GM18498 (cell line): ENCODE measurements around the gene COPS7A.

Experiments used
- ATAC-seq: cut with Tn5 transposase; IDR thresholded peaks from one replicate; pipeline ENCODE4 v1.9.1; 2021; ENCODE audit warnings: mild to moderate bottlenecking, moderate library complexity; ENCODE audit not compliant: unreplicated experiment

COPS7A gene

DNA sequence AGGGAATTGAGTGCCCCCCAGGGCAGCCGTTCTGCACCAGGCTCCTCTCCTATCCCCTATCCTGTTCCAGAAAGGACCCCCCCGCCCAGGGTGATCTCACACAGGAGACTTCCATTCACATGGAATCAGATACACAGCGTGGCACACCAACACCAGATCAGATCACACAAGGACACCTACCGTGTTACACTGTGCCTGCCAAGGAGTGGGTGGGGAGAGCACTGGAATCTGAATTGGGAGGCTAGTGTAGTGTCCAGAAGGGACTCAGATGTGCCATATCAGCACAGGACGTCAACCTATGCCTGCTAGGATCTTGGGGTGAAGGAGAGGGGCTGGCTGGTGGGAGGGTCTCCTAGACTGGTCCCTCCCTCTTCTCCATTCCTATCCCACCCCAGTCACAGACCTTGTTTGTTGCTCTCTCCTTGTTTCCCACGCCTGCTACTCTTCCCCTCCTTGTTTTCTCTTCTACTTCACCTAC is 44.6 kb downstream of the COPS7A start:
- ATAC-seq = no peak

DNA sequence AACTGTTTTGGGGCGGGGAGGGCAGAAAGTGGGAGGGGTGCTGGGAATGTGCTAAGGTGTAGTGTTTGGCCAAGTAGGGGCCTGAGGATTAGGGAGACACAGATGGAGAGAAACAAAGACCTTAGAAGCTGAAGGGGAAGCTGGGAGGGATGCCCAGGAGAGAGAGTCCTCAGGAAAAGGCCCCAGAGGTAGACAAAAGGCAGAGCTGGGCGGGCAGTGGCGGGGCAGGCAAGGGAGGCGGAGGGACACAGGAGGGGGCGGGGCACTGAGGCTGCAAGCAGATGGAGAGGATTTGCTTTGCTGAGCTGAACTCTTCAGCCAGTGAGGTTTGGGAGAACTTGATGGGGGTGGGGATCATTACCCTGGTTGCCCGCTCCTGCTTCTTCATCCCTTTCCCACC is 45.1 kb downstream of the COPS7A start:
- no peak for ATAC-seq

DNA sequence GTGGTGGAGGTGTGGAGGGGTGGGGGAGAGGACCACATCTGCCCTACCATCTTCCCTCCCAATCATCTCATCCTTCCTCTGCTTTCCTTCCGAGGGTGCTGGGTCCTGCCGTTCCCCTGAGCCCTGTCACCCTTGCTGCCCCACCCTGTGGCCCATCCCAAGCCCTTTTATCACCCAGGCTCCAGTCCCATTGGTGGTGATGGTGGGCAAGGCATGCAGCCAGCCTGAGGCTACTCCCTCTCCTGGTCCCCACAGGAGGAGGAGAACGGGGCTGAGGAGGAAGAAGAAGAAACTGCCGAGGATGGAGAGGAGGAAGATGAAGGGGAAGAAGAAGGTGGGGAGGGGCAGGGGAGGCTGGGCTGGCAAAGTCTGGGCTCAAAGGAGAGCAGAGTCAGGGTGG is 45.8 kb downstream of the COPS7A start:
- no peak for ATAC-seq

DNA sequence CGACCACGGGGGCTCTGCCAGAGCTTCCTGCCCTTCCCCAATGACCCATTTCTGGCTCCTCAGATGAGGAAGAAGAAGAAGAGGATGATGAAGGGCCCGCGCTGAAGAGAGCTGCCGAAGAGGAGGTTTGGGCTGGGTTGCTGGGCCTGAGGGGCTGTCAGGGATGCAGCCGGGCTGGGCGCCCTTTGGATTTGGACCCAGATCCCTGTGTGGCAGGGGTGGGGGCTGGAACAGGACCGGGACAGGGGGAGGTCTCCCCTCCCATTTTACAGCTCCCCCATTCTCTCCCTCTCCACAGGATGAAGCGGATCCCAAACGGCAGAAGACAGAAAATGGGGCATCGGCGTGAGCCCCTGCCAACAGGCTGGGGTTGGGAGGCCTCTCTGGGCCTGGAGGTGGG is 46.2 kb downstream of the COPS7A start:
- ATAC-seq = no peak

DNA sequence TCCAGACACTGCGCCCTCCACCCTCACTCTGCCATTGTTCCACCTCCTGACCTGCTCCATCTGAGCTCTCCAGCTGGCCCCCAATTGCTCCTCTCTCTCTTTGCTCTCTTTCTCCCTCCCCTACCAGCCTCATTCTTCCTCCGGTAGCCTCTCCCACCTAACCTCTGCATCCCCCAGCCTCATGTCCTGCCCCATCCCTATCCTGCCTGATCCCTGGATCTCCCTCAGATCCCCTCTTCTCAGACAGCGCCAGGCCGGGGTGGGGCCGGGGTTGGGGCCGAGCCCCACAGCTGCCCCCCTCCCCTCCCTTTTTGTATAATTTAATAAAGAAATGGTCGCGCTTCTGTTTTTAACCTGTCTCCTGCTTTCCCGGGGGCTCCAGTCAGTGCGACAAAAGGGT is 46.8 kb downstream of the COPS7A start:
- no peak for ATAC-seq

DNA sequence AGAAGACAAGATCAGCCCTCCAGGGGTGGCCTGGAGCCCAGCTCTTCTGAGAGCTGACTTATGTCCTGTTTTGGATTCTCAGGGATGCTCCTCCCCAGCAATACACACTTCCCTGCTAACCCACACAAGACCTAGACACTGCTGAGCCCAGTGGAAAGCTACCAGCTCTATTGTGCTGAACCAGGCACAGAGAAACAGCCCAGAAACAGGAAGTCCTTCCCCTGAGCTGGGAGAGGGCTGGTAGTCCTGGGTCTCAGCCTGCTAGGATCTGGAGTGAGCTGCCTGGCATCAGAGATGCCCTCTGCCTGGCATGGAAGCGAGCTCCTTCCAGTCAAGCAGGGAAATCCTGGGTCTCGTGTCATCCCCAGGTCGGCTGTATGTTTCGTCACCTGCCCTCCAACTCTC is 47.2 kb downstream of the COPS7A start:
- ATAC-seq = no peak

DNA sequence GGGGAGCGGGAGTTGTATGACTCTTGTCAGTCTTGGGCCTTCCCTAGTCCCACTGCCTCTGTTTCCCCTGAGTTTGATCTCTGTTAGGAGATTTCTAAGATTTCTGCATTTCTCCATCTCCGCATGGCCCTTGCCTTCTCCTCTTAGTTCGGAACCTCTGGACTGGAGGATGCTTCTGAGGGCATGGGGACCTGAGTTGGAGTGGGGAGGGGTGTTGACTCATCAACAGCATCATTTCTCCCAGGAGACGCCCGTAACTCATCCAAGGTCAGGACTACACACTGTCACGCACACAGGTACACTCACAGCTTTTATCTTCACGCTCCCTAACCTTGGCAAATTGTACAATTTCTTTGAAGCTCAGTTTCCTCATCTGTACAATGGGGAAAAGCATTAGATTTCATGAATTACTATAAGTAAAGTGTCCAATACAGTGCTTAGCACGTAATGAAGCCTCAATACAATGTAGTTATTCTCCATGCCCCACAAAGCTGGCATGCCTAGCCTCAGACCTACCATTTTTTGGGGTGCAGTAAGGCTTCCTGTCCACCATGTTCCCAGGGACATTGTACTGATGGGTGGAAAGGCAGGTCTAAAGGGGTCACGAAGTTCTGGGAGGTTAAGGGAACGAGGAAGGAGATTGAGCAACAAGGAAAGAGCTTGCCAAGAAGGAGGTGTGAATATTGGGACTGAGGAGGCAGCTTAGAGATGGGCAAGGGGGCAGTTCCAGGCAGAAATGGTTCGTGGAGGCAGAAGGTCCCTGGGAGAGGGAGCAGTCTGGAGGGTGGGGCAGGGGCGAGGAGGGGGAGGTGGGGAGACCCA is 47.9 kb downstream of the COPS7A start:
- no peak for ATAC-seq

DNA sequence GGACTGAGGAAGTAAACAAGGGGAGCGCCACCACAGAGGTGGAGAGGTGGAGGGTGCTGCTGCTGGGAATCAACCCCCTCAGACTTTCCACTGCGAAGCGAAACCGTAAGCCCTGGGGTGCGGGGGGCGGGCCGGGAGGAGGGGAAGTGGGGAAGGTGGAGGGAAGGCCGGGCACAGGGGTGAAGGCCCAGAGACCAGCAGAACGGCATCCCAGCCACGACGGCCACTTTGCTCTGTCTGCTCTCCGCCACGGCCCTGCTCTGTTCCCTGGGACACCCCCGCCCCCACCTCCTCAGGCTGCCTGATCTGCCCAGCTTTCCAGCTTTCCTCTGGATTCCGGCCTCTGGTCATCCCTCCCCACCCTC is 48.5 kb downstream of the COPS7A start, which contains the start of gene LAG3:
LAG3 (plus strand) TSS at position 190 of the 365 bp plus-strand sequence. CDS start 333 bp downstream, outside the sequence.
- no peak for ATAC-seq

DNA sequence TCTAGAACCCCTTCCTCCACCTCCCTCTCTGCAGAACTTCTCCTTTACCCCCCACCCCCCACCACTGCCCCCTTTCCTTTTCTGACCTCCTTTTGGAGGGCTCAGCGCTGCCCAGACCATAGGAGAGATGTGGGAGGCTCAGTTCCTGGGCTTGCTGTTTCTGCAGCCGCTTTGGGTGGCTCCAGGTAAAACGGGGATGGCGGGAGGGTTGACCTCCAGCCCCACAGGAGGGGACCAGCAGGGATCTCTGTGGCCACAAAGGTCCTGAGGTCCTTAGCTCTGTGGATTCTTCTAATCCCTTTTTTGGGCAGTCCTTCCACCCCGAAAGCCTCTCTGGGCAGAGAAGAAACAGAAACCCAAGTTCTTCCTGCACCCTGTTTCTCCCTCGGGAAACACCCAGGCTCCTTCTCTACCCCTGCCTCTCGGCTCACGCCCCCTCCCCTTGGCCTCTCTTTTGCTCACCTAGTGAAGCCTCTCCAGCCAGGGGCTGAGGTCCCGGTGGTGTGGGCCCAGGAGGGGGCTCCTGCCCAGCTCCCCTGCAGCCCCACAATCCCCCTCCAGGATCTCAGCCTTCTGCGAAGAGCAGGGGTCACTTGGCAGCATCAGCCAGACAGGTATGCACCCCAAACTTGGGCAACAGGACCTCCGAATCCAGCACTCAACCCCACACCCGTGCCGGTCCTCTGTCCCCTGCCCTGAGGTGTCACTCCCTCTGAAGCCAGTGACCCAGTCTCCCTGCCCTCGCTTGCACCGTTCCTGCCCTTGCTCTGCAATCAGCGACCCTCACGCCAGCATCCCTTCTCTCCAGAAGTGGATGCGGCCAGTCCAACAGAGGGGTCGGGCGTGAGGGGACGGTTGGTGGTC is 49.1 kb downstream of the COPS7A start:
- no peak for ATAC-seq

DNA sequence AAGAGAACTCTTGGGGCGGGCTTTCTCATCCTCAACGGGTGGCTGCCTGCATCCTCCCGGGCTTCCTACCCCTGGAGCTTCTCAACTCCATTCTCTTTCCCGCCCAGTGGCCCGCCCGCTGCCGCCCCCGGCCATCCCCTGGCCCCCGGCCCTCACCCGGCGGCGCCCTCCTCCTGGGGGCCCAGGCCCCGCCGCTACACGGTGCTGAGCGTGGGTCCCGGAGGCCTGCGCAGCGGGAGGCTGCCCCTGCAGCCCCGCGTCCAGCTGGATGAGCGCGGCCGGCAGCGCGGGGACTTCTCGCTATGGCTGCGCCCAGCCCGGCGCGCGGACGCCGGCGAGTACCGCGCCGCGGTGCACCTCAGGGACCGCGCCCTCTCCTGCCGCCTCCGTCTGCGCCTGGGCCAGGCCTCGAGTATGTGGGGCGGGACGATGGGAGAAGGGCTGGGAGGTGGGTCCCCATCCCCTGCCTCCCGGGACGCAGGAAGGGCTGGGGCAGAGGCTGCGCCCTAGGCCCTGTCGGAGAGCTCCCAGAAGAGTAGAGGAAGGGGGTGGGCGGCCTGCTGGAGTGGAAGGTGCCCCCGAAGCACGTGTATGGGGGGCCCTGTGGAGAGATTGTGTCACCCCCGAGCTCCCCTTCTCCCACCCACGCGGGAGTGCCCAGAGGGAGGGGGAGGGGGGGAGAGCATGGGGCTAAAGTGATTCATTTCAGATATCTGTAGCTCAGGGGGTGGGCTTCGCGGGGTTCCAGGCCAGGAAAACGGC is 49.9 kb downstream of the COPS7A start:
- no peak for ATAC-seq

DNA sequence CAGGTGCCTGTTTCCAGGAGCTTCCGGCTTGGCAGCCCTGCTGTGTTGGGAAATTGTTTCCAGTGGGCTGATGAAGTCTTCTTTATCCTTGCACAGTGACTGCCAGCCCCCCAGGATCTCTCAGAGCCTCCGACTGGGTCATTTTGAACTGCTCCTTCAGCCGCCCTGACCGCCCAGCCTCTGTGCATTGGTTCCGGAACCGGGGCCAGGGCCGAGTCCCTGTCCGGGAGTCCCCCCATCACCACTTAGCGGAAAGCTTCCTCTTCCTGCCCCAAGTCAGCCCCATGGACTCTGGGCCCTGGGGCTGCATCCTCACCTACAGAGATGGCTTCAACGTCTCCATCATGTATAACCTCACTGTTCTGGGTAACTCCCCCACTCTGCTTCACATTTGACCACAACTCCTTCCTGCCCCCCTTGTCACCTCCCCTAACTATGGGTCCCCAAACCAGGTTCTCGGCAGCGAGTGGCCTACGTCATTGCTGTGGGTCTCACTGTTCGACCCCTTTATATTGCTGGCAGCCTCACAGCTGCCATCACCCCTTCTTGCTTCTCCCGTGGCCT is 50.7 kb downstream of the COPS7A start:
- ATAC-seq = no peak

DNA sequence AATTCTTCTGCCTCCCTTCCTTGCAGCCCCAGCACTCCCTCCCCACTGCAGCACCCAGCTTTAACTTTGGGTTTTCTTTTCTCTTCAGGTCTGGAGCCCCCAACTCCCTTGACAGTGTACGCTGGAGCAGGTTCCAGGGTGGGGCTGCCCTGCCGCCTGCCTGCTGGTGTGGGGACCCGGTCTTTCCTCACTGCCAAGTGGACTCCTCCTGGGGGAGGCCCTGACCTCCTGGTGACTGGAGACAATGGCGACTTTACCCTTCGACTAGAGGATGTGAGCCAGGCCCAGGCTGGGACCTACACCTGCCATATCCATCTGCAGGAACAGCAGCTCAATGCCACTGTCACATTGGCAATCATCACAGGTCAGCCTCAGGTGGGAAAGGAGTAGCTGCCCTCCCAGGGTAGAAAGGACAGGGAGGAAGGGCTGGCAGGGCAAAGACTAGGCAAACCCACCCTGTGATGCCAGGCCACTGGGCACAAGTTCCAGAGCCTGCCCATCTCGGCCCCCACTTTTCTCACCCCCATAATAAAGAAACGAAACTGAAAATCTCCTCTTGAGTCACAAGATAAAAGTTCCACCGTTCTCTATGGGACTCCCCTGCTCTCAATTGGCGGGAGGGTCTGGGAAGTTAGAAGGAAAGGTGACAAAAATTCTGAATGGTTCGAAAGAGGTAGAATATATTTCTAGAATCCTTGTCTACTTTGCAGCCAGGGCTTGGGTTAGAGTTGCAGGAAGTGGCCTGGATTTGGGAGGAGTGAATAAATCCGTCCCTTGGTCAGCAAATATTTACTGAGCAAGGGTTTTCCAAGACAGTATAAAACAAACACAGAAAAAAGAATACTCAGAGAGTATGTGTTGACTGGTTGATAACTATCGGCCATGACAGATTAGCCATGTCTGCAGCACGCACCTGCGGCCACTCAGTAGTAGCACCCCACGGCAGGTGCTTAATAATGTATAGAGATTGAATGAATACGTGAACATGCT is 51.6 kb downstream of the COPS7A start:
- ATAC-seq = no peak

DNA sequence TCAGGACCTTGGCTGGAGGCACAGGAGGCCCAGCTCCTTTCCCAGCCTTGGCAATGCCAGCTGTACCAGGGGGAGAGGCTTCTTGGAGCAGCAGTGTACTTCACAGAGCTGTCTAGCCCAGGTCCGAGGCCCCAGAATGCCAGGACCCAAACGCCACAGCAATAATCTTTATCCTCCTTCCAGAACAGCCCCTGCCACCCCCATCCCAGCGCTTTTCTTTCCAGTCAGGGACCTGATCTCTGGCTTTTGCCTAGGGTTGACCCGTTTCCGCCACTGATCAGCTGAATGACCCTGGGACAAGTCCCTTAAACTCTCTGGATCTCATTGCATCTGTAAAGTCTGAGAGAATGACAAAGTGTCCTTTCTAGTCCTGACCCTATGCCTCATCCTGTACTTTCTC is 53.5 kb downstream of the COPS7A start:
- no peak for ATAC-seq

DNA sequence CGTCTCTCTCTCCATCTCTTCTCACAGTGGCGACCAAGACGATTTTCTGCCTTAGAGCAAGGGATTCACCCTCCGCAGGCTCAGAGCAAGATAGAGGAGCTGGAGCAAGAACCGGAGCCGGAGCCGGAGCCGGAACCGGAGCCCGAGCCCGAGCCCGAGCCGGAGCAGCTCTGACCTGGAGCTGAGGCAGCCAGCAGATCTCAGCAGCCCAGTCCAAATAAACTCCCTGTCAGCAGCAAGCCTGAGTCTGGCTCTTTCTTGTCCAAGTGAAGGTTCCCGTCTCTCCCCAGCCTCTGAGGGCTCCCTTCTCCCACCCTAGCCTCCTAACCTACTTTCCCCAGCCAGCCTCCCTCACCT is 54.3 kb downstream of the COPS7A start:
- ATAC-seq = no peak

DNA sequence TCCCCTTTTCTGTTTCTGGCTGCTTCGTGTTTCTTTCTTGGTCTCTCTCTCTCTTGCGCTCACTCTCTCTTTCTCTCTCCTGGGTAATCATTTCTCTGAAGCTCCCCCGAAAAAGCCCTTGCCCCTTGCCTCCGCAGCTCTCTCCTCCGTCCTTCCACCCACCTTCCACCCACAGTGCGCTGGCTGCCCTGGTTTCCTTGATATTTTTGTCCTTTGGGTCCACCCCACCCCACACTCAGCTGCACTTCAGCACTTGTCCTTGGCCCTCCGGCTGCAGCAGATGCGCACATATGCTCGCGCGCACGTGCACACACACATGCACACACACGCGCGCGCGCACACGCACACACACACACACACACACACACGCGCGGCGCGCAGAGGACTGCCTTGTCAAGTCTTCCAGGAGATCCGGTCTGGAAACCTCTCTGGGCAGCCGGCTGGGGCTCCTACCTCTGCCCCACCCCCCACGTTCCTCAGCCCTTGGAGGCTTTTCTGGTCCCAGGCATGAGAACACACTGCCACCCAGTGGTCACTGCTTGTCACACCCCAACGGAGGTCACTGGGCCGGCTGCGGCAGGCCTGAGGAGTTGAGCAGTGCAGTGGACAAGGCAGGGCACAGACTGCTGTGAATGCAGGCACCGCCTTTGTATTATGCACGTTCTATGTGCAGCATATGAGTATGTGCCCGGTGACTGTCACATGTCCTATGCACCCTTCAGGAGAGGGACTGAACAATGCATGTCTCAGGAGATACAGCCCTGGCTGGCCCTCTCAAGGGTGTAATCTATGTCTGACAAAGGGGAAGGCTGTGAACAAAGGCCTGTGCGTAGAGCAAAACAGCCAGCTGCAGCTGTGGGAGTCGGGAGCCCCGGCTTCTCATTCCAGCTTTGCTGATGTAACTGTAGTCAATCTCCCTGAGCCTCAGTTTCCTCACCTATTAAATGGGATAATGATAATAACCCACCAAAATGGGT is 55.0 kb downstream of the COPS7A start:
- peak; percentile 77 for ATAC-seq

DNA sequence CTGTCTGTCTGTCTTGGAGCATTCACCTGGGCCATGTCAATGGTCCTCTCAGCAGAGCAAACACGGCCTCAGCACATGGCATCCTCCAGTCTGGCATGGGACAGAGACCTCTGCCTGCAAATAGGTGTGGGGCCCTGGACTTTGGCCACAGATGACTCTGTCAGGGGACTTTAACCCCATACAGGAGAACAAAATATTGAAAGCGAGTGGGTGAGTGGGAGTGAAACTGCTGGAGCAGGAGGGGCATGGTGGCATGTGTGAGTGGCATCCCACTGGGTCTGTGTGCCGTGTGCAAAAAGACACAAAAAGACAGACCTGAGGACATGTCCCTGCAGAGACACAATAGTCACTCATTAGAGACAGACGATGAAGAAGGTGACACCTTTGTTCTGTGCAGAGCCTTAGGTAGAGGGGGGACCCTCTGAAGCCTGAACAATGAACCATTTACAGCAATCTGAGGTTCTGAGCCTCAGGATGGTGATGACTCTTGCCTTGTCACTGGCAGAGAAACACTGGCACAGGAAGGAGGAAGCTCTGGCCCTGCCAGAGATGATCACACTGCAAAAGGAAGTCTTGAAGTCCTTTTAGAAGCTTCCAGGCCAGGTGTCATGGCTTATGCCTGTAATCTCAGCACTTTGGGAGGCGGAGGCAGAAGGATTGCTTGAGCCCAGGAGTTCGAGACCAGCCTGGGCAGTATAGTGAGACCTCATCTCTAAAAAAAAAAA is 56.0 kb downstream of the COPS7A start:
- ATAC-seq = no peak

DNA sequence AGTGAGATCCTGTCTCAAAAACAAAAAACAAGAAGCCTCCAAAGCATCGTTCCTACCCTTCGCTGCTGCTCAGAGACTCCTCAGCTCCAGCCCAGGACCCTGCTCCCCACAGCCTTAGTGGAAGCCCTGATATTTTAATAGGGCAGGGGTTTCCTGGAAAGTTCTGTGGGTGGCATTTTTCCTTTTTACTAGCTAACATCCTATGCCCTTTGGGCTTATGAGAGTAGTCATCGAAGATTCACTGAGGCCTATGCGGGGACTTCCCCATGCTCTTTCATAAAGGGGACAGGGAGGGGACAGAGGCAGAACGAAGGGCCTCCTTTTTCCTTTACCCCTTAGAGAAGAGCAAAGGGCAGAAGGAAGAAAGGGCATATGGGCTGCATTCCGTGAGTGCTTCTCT is 56.7 kb downstream of the COPS7A start:
- no peak for ATAC-seq
